ENCODE measurements around the gene CEP41.

CEP41 gene

GRCh38 chr7:130415006-130415405 lies 25.8 kb downstream of the CEP41 start:
- no peak for DNase-seq

GRCh38 chr7:130413201-130413600 lies 27.6 kb downstream of the CEP41 start:
- no peak for DNase-seq

DNA sequence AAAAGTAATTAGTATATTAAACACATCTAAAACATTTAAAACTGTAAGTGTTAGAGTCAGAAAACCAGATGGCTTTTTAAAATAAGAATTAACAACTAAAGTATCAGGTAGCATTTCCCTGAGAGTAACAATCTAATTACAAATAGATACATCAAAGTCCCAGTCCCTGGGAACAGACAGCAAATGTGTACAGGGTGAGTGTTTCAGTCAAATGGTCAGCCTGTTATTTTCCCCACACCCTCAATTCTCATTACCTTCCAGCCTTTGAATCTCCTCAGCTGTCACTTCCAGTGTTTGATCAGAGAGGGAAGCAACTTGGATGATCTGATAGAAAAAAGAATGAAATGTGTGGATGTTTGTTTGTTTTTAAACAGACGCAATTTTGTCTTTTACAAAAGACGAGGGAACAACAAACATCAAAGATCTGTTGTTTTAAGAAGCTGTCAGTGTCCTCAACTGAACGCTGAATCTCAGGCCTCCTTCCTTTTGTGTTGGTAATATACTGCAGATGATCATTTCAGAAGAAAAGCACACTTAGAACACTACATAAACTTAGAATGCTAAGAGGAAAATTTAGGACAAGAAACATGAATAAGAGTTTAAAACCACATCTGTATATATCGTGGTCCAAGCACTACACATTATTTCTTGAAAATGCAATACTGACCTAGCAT lies 29.8 kb downstream of the CEP41 start:
- no peak for DNase-seq

GRCh38 chr7:130409712-130410072 lies 31.1 kb downstream of the CEP41 start:
- DNase-seq = no peak

GRCh38 chr7:130409067-130409711 lies 31.6 kb downstream of the CEP41 start:
- no peak for DNase-seq

- no peak for DNase-seq
Observed at GRCh38 chr7:130405003-130405402, 35.8 kb downstream of the CEP41 start.

DNA sequence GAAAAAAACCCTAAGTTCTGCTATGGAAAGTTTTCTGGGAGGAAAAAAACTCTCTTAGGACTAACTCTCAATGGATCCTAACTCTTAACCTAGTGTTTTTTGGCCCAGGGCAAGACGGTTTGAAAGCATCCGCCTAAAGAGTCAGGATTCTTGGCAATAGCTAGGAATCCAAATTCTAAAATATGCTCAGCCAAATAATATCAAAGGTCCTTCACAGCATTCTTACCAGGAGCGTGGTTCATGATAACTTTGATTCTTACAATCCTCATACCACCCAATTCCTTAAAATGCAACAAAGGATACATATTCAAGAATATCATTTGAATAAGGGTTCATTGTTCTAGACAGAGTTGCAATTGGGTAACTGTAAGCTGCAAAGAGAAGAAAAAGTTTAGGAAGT lies 39.2 kb downstream of the CEP41 start:
- DNase-seq = no peak

DNA sequence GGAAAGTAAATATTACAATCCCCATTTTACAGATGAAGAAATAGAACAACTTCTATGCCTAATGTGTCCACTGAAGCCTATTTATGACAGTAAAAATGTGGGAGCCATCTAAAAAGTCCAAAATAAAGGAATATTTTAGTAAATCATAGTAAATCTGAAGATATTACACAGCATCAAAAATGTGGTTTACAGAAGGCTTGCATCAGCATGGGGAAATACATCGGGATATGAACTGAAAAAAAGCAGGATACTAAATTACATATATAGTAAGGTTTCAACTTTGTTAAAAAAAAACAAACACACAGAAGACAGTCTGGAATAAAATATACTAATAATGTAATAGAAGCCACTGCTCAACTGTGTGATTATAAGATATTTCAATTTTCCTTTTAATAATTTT lies 39.7 kb downstream of the CEP41 start:
- no peak for DNase-seq

GRCh38 chr7:130400120-130400572 lies 40.7 kb downstream of the CEP41 start:
- no peak for DNase-seq

- no peak for DNase-seq
Observed at GRCh38 chr7:130398526-130399090, 42.2 kb downstream of the CEP41 start.

DNA sequence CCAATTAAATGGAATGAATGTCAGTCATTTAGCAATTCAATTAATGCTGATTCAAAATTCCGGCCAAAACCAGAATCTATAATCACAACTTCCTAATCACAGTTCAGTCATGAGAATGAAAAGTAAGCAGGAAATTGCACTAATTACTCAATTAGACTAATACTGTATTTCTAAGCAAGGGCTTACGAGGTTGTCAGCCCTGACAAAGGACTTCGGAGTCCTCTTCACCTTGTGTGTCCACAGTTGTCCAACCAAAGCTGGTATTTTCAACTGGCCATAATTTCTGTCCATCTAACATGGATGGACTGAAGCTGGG lies 43.1 kb downstream of the CEP41 start:
- DNase-seq = no peak

- no peak for DNase-seq
Observed at GRCh38 chr7:130397051-130397757, 43.6 kb downstream of the CEP41 start.

DNA sequence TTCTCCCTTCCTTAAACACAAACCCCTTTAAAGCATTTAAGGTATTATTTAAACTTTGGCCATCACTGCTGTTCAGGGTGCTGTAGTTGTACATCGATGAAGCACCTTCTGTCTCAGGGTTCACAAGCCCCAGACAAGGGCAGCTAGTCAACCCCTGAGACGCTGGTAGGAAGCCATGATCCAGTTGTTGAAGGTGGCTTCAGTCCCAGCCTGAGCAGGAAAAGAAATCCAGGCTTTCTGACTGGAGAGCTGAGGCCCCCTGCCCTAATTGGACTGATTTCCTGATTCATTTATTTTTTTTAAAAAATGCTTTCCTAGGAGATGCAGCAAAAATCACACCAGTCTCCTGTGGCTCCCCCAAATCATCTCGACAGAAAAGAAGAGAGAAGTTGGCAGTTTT lies 44.7 kb downstream of the CEP41 start:
- no peak for DNase-seq

- no peak for DNase-seq
Observed at GRCh38 chr7:130395421-130395820, 45.4 kb downstream of the CEP41 start.

DNA sequence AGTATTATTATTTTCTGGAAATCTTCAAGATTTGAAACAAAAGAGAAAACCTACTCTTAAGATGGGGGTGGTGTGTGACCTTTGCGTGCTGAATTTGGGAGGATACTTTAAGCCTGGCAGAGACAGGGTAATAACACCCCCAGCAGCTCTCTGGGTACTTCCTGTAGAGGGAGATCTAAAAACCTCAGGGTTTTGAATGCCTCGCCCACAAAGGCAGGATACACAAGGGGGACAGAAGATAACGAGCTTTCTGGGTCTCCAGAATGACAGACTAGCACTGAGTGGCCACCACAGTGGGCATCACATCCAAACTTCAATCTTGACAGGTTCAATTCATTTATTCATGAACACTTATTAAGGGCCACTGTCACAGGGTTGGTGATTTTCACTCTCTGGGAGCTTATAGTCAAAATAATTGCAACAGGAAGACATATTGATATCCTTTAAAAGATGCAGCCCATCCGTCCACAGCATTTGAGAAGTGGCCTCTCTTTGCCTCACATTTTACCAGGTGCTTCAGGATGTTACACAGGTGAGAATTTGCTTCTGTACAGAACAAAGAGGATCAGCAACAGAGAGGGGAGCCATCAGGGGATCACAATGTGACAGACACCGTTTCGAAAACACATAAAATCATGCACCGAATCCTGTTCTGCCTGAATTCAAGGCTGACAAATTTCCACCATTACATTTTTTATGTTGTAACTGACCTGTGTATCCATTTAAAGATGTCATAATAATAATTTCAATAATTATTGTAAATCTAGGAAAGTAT lies 46.2 kb downstream of the CEP41 start:
- DNase-seq = no peak

DNA sequence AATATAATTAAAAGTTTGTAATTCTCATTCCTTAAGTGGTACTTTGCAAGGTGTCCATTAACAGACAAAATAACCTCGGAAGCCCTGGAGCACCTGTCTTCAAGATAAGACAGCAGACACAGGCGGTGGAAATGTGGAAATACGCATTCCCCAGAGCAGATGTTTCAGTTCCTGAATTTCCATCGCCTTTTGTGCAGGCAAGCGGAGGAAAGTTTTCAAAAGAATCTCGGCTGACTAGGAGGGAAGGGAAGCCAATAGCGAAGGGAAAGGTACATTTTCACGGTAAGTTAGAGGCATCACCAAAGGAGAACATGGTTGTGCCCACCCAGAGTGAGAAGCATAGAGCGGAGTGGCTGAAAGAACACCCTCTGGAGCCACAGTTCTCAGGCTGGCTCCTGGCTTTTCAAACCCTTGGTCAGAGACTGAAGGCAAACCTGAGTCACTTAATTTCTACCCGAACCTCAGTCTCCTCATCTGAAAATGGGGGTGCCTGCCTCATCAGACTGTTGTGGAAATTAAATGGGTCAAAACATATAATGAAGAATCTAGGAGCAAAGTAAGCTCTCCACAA lies 46.9 kb downstream of the CEP41 start:
- no peak for DNase-seq

GRCh38 chr7:130393101-130393561 lies 47.7 kb downstream of the CEP41 start:
- DNase-seq = no peak

GRCh38 chr7:130390486-130390885 lies 50.3 kb downstream of the CEP41 start:
- no peak for DNase-seq

GRCh38 chr7:130388671-130389070 lies 52.1 kb downstream of the CEP41 start:
- no peak for DNase-seq

GRCh38 chr7:130387628-130388403 lies 53.0 kb downstream of the CEP41 start:
- no peak for DNase-seq

GRCh38 chr7:130387306-130387627 lies 53.5 kb downstream of the CEP41 start:
- DNase-seq = no peak

- no peak for DNase-seq
Observed at GRCh38 chr7:130386876-130387275, 53.9 kb downstream of the CEP41 start.

All from DMS153 (cell line).